NCI-H345 (cell line): Measurements from ENCODE around the gene KRT84.

ENCODE experiments used
- DNase-seq: peaks from one replicate; lab custom pipeline; 2025; lab: John Stamatoyannopoulos, UW

The KRT84 gene

DNA sequence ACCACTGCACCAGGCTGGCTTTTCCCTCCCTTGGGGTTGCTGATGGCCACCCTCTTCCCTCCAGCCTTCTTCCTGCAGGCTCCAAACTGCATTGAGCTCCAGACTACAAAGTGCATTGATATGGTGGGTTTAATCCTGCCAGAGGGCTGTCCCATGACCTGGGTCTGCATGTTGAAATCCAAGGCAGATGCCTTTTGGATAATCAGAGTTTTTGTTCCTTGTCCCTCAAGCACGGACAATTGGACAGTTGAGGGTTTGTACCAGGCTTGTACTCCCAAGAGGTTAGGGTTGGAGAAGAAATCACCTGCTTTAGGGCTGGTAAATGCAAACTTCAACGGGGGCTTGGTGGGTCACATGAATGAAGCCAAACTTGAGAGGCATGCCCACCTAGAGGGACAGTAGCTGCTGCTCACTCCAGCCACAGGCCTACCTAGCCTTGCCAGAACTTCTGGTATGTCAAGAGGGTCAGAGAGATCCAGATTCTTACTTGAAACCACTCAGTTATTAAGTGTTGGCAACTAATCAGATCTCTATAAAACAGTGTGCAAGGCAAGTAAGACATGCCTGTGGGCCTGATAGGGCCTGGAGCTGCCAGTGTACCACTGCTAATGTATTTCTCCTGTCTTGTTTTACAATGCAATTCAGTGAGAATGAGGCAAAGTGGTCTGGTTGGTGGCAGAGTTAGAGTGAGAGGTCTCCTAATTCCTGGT, 42.5 kb downstream of the KRT84 start:
- DNase-seq = no peak

DNA sequence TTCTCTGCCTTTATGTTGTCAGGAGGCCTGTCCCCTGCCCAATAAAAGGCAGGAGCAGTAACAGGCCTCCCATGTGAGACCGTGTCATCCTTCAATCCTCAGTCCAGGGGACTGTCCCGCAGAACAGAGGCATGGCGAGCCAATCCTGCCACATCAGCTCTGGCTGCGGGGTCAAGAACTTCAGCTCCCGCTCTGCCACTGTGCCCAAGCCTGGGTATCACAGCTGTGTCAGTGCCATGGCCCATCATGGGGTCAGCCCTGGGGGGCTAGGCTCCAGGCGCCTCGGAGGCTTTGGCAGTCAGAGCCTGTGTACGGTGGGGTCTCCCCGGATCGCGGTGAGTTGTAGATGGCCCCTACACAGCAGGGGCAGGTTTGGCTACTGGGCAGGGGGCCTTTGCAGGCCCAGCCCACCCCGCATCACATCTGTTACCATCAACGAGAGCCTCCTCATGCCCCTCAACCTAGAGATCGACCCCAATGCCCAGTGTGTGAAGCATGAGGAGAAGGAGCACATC, 44.3 kb downstream of the KRT84 start:
- DNase-seq = no peak

GRCh38 chr12:52338241-52338960, 47.1 kb downstream of the KRT84 start:
- no peak for DNase-seq

DNA sequence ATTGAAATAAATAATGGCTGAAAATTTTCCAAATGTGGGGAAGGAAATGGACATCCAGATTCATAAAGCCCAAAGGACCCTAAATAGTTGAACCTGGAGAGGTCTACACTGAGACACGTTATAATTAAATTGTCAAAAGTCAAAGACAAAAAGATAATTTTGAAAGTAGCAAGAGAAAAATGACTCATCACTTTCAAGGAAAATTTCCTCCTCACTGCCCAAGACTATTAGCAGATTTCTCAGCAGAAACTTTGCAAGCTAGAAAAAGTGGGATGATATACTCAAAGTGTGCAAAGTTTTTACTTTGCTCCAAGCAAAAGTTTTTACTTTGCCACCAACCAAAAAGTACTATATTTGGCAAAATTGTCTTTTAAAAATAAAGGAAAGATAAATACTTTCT, 48.4 kb downstream of the KRT84 start:
- DNase-seq = no peak

GRCh38 chr12:52336641-52337040, 48.8 kb downstream of the KRT84 start:
- no peak for DNase-seq

DNA sequence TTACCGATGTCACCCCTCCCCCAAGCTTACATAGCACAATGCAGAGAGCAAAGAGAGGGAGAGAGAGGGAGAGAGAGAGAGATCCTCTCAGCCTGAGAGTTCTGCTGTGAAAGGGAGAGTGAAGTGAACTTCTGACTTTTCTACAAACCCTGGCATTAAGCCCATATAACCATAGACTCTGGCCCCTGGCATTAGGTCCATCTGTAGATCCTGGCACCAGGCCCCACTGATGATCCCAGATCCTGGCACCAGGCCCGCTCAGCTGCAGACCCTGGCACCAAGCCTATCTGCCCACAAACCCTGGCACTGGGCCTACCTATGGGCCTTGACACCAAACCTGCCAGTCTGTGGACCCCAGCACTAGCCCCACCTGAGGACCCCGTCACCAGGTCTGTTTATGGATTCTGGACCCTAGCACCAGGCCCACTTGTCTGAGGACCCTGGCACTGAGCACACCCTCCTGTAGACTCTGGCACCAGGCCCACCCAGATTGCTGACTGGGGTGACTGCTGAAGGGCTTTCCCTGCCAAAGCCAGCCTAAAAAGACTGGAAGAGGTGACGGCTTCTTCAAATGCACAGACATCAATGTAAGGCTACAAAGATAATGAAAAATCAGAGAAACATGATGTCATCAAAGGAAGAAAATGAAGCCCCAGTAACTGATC, 49.7 kb downstream of the KRT84 start:
- DNase-seq = peak; percentile 23

DNA sequence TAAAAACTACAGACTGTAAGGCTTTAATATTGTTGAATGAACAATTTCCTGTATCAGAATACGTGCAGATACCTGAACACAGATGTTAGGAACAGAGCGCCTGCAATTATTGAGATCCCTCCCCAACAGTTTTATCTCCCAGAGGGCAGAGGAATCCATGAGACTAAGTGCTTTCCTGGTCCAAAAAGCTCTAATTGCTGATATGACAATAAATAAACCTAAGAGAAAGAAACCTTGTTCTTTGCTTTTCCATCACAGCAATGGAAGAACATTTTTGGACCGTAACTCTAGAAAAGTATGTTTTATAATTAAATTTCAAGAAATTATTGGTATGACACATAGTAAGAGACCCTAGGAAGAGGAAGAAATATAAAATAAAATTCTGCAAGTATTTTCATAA, 51.3 kb downstream of the KRT84 start:
- DNase-seq = no peak

DNA sequence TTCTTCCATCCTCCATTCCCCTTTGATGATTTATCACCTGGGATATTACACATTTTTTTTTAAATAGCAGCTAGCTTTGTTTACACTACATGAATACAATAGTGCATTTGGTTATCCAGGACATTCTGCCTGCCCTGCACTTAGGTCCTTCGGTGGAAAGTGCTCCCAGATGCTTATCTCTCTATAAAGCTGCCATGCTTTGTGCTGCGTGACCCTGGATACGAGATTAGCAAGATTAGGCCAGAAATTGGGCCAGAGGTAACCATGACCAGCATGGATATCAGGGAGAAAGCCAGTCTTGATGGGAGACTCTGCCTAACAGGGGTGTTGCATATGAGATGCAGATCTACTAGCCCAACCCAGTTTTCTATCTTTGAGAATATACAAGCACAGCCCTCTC, 52.1 kb downstream of the KRT84 start:
- no peak for DNase-seq

DNA sequence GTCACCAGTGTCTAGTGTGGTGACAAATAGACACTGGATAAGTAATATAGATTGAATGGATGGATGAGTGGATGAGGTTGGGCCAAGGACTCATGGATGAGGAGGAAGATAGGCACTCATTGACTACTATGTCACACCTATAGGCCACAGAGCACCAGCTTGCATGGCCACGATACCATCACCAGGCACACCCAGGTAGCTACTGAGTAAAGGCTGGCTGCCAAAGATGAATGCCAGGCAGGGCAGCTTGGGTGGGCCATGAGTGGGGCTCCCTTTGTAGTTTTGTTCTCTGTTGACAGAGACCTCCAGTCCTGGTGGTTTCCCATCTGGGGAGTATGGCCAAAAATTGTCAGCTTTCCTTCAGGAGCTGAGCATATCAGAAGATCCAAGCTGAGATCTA, 53.1 kb downstream of the KRT84 start:
- DNase-seq = no peak

- no peak for DNase-seq
Observed at GRCh38 chr12:52331833-52332232, 53.6 kb downstream of the KRT84 start.

DNA sequence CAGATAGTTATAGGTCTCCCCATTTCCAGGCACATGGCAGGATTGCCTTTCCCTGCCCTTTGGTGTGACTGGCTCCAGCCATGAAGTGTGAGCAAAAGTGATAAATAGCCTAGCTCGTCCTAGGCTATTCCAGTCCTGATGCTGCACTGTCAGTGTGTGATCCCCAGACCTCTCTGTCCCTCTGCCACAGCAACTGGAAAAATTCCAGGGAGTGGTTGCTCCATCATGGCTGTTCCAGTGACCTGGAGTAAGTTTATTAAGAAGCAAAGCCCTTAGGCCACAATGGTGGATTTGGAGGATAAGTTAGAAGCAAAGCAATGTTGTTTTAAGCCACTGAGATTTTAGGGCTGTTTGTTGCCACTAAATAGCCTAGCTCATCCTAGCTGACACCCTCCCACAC, 54.4 kb downstream of the KRT84 start:
- no peak for DNase-seq

DNA sequence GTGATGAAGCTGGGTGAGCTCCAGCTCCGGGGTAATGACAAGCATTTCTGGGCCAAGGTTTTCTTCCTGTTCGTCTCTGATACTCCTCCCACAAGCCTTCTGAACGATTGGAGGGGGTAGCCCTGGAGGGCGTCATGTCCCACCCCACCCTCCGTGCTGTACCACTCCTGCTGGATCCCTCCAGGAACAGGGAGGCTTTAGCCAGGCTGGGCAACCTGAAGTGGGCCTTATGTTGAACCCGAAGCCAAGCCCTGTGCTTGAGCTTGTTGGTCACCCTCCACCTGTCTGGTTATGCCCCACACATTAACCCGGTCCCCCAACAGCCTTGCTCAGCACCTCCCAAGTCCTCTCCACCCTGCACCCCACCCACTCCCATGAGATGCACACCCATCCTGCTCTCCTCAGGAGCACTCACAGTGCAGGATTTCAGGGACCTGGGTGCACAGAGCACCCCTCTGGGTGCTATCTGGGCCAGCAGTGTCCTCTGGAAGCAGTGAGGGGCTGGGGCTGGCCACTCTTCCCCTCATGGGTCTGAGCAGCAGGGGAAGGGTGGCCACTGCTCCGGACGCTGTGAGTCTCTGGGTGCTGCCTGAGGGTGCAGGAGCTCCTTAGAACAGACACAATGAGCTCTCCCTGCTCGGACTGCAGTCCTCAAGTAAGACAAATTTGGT, 57.5 kb downstream of the KRT84 start:
- no peak for DNase-seq
